Colon (tissue), 2 donors: ENCODE measurements around the gene PTPRN2.
"Not testable (repeated sequence)": the region's sequence is repeated elsewhere in the genome, so short reads cannot be mapped to it uniquely, and the experiment has no call there.

Experiments
- FAIRE-seq: peaks from 2 replicates; lab custom pipeline; 2012; peaks lifted over from hg19 to GRCh38; lab: Jason Lieb, UNC
- donor health status: control.
- donor health status: control.

Gene PTPRN2

DNA sequence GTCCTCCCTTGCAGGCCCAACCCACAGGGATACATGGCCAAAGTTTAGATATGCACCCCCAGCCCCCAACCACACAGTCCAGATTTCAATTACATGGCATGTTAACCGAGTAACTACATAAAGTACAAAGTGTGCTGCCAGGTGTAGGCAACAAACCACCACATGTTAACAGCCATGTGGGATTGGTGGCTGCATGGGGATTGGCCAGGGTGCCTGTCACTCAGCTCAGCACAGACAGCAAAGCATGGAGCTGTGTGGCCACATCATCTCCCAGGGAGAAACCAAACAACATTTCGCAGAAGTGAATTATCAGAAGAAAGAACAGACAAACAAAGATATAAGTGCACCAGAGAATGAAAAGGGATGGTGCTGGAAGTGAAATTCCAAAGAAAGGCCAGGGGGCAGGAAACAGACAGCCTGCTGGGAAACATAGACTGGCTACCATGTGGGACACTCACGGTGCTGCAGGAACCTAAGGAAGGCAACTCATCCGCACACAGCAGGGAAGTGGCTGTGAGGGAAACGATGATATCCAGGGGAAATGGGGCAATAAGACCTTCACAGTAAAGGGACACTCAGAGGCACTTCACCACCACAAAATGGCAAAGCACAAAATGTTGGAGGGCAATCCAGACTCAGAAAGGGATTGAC lies 171.2 kb downstream of the PTPRN2 start:
- no peak for FAIRE-seq

DNA sequence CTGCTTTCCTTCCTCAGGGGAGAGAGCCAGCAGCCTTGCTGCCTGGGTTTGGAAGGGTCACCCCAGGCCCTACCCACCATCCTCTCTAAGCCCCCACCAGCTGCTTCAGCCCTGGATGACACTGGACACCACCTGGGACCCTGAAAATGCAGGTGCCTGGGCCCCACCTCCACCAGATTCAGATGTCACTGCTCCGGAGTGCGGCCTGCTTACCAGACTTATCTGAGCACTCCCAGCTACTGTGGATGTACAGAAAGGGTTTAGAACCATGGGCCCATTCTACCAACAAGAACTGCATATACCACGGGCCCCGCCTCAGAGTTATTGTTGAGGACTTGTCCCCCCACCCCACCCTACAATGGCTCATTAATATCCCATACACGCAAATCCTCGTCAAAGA lies 172.3 kb downstream of the PTPRN2 start:
- FAIRE-seq, result no peak

DNA sequence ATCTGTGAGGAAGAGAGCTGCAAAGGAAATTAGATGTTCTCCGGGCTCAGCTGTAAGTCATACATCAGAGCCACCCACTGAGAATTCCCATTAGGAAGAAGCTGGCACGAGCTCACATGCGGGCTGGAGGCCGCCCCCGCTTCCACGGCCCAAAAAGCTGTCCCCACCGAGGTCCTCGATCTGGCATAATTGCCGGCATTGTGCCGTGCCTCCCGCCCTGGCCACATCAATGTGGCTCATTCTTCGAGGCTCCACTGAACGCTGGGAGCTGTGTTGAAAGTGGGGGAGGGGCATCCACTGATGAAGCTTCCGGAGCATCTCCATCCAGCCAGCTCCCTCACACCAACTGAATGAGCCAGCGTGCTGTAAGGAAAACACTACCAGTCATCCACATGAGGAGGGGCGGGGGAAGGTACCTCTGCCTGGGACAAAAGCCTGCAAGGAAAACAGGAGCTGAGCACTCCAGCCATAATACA lies 173.1 kb downstream of the PTPRN2 start:
- FAIRE-seq, result no peak

GRCh38 chr7:158414002-158414401 lies 173.6 kb downstream of the PTPRN2 start:
- no peak for FAIRE-seq

- FAIRE-seq, result no peak
Observed at GRCh38 chr7:158411232-158411950, 176.2 kb downstream of the PTPRN2 start.

DNA sequence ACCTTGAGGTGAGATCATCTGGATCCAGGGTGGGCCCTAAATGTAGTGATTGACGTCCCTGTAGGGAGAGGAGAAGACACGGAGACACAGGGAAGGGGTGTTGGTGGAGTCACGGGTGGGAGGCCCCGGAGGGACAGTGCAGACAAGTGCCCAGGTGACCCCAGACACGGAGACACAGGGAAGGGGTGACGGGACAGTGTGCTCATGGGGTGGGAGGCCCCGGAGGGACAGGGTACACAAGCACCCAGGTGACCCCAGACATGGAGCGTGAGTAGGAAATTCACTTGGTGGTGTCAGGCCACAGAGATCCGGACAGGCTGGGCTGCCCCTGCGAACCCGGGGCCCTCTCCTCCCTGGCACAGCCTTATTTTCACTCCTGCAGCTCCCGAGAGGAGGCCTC lies 176.9 kb downstream of the PTPRN2 start:
- no peak for FAIRE-seq

DNA sequence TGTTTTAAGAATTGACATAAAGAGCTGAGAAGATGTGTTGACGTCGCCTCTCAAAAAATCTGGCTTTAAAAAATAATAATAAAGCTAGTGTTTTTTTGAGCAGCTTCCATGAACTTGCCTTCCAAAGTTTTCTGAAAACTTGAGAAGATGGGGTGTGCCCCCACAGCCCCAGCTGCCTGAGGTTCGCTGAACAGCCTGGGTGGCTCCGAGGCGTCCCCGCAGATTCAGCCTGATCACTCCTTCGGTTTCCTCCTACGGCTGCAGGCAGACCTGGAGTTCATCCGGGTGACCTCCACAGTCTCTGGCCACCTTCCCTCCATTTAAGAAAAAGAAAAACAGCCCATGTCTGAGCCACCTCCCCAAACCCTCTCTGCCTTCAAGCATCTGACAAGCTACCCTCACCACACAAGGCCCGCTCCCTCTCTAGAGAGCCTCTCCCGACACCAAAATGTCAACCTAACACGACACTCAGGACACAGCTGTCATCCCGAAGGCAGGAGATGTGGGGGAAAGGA lies 177.8 kb downstream of the PTPRN2 start:
- no peak for FAIRE-seq

DNA sequence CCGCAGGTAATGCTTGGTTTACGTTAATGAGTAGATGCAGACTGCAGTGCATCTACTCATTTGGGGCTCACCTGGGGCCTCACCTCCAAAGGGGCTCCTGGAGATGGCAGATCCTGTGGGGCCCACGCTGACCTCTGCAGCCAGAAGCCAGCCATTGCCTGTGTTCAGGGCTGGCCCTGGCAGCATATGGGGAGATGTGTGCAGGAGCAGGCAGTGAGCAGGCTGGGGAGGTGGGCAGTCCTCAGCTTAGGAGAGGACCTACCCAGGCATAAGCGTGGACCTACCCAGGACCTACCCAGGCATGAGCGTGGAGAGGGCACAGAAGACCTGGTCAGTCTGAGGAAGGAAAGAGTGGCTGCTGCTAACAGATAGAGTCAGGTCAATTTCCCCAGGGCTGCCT lies 178.5 kb downstream of the PTPRN2 start:
- FAIRE-seq, result no peak

DNA sequence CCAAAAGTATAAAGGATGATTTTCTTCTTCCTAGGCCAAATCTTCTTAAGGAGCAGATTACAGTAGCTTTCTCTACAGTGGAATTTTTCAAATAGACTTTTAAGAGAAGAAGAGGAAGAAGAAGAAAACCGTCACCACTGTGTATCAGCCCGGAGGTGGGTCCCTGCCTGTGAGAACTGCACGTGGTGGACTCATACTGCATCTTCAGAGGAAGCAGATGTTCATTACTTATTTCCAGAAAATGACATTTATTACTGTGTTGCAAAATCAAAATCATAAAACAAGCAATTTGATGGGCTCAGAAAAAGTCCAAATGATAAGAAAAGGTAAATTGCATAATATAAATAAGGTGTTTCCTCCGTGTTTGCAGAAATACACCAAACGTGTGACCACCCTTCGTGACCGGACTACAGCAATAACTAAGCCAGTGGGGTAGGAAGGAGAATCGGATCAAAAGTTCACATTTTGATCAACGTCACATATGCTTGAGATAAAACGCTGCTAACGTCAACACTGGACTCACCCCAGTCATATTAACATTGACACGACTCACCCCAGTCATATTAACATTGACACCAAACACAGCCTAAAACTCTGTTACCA lies 179.2 kb downstream of the PTPRN2 start:
- FAIRE-seq, result no peak

DNA sequence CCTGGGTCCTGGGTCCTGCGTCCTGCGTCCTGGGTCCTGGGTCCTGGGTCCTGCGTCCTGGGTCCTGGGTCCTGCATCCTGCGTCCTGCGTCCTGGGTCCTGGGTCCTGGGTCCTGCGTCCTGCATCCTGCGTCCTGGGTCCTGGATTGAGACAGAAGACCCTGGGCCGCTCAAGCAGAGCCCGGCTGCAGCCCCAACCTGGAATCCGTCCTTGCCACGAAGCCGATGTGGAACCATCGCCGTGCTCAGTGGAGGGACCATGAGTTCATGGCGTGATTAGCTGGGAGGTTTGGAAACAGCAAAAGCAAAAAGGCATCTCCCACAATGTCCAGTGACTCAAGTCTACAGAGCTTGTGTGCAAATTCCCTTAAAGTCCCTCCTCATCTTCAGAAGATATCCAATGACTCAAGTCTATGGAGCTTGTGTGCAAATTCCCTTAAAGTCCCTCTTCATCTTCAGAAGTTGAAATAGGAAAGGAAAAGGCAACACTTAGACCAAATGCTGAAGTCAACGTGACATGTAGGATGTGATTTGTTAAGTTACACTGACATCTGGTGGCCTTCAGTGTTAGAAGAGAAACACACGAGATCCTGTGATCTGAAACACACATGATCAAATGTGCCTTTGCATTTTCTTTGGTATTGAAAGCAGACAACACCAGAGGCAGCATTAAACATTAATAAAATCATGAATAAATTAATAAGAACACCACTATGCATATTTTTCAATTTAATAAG lies 179.9 kb downstream of the PTPRN2 start:
- no peak for FAIRE-seq

GRCh38 chr7:158406801-158407200 lies 180.8 kb downstream of the PTPRN2 start:
- FAIRE-seq, result no peak

DNA sequence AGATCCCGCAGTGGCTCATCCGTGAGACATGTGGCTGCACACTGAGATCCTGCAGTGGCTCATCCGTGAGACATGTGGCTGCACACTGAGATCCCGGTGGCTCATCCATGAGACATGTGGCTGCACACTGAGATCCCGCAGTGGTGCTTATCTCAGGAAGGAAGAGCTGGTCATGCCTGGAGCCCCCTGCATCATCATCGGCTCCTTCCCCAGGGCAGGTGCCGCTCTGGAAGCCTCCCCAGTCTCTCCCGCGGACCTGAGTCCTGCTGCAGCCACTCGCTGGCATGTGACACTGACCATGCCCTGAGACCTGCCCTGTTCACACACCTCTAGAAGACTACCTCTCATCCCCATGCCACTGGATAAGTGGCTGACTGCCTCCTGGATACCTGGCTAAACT lies 181.3 kb downstream of the PTPRN2 start:
- FAIRE-seq, result no peak

GRCh38 chr7:158405771-158406170 lies 181.9 kb downstream of the PTPRN2 start:
- FAIRE-seq, result not testable (repeated sequence)

DNA sequence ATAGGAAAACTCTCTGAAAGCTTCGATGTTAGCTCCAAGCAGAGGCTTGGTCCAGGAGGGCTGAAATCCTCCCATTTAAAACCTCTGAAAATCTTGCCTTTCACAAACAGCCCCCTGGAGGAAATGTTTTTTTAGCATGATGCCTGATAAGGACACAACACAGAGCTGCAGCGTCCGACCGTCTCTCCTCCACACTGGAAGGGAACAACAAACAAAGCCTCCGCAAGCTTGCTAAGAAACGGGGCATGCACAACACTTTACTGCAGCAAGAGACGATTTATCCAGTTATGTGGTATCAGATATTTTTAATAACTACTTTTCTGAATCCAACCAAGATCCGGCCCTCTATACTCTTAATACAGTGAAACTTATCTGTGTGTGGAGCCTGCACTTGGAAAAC lies 182.3 kb downstream of the PTPRN2 start:
- FAIRE-seq, result no peak

DNA sequence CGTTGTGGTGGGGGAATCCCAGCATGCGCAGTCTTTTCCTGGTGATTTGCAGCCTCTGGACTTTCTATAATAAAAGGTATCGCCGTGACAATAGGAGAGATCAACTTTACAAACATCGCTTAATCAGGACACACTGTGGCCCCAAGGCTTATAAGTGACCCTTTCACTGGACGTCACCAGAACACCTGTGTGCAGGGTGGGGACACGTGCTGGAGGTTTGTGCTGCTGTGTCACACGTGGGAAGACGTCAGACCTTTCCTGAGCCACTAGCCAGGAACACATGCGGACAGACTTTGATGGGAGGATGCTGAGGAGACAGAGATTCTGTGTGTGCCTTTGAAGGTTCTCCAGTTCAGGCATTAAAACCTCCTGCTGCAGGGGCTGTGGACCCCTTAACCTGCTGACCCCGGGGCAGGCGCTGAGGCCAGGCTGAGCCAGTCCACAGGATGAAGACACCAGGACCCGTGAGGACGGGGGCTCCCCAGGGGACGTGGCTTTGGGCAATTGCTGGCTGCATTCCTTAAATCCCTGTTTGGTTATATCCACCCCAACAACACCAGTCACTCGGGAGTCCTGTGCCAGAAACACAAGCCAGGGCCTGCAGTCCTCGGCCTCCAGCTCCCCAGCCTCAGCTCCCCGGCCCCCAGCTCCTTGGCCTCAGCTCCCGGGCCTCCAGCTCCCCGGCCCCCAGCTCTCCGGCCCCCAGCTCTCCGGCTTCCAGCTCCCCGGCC lies 183.4 kb downstream of the PTPRN2 start:
- FAIRE-seq, result no peak

GRCh38 chr7:158403013-158403821 lies 184.4 kb downstream of the PTPRN2 start:
- no peak for FAIRE-seq

GRCh38 chr7:158402471-158402870 lies 185.2 kb downstream of the PTPRN2 start:
- FAIRE-seq, result no peak

DNA sequence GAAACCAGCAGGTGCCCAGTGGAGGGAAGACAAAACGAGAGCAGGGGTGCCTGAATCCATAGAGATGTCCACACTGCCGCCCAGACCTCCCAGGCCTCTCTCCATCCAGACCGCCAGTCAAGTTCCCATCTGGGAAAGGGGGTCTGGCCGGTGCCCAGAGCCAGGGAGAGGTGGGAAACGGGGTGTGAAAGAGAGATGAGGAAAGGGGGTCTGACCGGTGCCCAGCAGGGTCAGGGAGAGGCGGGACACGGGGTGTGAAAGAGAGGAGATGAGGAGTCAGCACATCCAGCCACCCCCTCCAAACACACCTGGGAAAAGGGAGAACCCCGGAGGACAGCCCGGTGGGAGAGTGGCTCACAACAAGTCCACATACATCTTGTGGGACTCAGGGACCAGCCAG lies 185.8 kb downstream of the PTPRN2 start:
- no peak for FAIRE-seq

GRCh38 chr7:158401295-158401694 lies 186.3 kb downstream of the PTPRN2 start:
- FAIRE-seq, result no peak

GRCh38 chr7:158400601-158401225 lies 186.9 kb downstream of the PTPRN2 start:
- no peak for FAIRE-seq
